Stimulated activated naive CD4-positive, alpha-beta T cell treated with Interleukin-2 at 50 U/mL for 16 hours (primary cell): ENCODE data around the gene ZNF564.
A peak's percentile ranks its signal among the peaks of the same experiment; 100 is the strongest.
"Not testable (repeated sequence)": the region's sequence is repeated elsewhere in the genome, so short reads cannot be mapped to it uniquely, and the experiment has no call there.

Experiments used
- DNase-seq: peaks from one replicate; lab custom pipeline; 2025; lab: John Stamatoyannopoulos, UW

The ZNF564 gene

DNA sequence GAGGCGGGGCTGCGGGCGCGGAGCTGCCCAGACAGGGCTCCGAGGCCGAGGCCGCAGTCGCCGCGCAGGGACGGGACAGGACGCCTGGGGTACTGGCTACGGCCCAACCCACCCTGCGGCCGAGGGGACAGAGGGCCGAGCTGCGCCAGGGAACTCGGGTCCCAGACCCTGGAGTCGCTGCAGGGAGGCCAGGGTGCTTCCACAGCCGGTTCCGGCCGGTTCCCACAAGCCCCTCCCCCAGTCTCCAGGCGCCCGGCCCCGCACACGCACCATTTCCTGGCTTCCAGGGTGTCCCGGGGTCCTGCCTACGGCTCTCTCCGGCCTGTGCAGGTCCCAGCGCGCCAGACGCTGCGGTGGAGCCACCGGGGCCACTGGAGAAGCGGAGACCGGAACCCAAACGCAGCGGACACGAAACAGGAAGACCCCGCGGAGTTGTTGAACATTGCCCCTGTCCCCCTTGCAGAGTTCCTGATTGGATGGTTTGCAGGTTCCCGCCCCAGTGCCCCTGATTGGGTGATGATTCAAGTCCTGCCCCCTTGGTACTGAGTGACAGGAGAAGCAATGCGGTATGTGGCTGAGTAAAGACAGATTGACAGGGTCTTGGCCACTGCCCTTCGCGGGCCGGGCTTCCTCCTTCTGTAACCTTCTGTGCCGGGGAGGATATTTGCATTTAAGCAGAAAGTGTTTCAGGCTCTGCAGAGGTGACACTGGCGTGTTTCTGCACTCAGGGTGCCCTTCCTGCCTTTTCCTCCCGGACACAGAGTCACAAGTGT, at the start of gene ZNF564:
ZNF564 (minus strand) TSS at position 423 of the 773 bp plus-strand sequence; CDS start at position 273, 150 bp downstream.
- peak; percentile 93 for DNase-seq

DNA sequence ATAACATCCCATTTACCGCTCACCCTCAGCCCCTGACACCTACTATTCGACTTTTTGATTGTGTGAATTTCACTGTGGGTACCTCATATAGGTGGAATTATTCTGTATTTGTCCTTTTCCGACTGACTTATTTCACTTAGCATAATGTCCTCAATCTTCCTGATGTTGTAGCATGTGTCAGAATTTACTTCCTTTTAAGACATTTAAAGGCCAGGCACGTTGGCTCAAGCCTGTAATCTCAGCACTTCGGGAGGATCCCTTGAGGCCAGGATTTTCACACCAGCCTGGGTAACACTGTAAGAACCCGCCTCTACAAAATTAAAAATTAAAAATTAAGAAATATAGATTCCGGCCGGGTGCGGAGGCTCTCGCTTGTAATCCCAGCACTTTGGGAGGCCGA, 46.3 kb upstream of the ZNF564 start:
- DNase-seq = no peak

DNA sequence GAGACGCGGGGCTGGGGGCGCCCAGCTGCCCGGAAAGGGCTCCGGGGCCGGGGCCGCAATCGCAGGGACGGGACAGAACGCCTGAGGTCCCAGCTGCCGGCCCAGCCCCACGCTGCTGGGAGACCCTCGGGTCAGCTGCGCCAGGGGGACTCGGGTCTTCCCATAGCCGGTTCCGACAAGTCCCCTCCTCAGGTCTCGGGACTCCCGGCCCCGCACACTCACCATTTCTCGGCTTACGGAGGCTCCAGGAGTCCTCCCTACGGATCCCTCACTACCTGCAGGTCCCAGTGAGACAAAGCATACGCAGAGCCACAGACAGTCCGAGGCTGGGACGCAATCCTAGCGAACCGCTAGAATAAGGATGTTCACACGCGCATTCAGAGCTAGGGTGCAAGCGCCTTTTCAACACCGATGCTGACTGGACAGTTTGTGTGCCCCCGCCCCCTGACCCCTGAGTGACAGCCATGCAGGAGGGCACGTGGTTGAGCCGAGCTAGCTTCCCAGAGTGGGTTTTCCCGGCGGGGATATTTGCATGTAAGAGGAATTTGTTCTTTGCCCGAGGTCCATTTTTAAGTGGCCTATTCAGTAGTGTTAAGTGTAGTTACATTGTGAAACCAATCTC, 45.8 kb upstream of the ZNF564 start:
- no peak for DNase-seq

DNA sequence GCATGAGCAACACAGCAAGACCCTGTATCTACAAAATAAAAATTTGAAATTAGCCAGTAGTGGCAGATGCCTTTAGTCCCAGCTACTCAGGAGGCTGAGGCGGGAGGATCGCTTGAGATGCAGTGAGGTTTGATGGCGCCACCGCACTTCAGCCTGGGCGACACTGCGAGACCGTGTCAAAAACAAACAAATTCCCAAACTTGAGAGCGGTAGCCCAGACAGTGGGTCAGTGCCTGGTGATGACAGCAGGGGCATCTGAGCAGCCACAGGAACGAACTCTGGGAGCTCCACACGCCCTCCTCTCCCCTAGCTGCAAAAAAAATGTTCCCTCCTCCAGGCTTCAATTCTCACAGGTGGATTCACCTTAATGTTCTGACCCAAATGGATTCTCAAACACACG, 45.2 kb upstream of the ZNF564 start:
- no peak for DNase-seq

DNA sequence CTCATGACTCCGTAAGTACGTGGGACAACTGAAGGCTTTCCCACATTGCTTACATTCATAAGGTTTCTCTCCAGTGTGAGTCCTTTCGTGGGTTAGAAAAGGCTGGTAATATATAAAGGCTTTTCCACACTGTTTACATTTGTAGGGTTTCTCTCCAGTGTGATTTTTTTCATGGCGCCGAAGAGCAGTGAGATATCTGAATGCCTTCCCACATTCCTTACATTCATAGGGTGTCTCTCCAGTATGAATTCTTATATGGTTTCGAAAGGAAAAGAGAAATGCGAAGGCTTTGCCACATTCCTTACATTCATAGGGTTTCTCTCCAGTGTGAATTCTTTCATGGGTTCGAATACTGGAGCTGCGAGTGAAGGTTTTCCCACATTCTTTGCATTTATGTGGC, 29.8 kb upstream of the ZNF564 start:
- no peak for DNase-seq

DNA sequence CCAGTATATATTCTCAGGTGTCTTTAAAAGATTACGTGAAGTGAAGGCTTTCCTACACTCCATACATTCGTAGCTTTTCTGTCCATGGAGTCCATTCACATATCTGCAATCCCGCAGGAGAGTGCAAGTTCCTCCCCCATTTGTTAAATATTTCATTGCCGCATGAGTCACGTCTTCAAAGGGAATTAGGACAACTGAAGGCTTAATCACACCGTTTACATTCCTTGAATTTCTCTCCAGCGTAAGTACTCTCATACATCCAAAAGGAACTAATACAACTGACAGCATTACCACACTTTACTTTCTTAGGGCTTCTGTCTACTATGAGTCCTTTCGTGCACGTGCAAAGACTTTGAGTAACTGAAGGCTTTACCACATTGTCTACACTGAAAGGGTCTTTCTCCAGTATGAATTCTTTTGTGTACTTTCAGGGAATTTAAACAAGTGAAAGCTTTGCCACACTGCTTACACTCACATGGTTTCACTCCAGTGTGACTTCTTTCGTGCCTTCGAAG, 29.0 kb upstream of the ZNF564 start:
- DNase-seq = no peak

DNA sequence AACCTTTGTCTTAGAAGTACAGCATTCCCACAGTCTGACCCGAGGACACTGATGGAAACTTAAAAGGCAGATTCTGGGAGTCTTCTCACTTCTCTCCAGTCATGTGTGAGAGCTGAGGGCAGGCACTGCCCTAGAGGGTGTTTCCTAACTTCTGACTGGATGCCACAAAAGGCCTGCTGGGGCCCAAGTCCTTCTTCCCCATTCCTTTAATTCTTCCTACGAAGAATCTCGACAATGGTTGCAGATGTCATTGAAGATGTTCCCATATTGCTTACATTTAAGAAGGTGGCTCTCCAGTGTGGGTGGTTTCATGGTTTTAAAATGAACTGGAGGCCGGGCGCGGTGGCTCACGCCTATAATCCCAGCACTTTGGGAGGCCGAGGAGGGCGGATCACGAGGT, 27.4 kb upstream of the ZNF564 start:
- no peak for DNase-seq

DNA sequence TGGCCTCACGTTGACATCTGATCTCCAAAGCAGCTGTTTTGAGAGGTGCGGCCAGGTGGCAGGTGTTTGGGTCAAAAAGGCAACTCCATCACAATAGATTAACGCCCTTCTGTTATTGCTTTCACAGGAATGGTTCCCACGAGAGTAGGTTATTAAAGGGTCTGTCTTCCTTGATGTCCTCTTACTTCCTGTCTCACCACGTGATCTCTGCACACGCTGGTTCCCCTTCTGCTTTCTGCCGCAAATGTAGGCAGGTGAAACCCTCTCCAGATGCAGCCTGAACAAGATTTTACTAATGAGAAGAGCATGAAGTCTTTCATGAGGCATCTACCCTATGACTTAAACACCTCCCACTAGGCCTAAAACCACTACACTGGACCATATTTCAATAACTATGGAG, 22.8 kb upstream of the ZNF564 start:
- no peak for DNase-seq

DNA sequence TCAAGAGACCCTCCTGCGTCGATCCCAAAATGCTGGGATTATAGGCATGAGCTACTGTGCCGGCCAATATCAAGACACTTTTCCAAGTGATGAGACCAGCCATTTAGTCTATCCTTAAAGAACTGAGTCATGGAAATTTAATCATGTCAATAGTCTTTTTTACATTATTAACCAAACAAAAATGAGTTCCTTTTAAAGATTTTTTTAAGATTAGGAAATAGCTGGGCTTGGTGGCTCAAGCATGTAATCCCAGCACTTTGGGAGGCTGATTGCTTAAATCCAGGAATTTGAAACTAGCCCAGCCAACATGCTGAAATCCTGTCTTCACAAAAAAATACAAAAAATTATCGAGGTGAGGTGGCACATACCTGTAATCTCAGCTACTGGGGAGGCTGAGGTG, 16.7 kb upstream of the ZNF564 start:
- no peak for DNase-seq

DNA sequence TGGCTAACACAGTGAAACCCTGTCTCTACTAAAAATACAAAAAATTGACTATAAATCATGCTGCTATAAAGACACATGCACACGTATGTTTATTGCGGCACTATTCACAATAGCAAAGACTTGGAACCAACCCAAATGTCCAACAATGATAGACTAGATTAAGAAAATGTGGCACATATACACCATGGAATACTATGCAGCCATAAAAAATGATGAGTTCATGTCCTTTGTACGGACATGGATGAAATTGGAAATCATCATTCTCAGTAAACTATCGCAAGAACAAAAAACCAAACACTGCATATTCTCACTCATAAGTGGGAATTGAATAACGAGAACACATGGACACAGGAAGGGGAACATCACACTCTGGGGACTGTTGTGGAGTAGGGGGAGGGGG, 15.1 kb upstream of the ZNF564 start:
- DNase-seq = not testable (repeated sequence)

DNA sequence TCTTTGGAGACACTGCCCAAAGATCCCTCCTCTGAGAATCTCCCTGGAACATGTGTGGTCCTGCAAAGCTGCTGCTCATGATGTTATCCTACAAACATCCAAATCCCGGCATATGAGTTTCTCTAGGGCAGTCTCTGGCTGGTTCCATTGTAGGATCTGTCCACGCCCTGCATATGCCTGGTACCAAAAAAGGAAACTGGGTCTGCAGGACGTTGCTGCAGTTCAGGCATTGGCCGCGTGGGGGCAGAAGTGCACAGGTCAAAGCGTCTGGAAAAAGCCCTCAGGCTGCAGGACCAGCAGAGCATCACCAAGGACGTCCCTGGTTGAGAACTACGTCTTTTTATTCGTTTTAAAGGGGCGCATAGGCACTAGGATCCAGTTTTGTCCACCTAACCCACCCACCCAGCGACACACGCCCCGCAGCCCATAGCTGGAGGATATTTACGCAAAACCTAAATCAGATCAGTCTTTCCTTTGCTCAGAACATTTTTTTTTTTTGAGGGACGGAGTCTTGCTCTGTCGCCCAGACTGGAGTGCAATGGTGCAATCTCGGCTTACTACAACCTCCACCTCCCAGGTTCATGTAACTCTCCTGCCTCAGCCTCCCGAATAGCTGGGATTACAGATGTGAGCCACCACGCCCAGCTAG, 12.9 kb upstream of the ZNF564 start:
- DNase-seq = peak; percentile 81

DNA sequence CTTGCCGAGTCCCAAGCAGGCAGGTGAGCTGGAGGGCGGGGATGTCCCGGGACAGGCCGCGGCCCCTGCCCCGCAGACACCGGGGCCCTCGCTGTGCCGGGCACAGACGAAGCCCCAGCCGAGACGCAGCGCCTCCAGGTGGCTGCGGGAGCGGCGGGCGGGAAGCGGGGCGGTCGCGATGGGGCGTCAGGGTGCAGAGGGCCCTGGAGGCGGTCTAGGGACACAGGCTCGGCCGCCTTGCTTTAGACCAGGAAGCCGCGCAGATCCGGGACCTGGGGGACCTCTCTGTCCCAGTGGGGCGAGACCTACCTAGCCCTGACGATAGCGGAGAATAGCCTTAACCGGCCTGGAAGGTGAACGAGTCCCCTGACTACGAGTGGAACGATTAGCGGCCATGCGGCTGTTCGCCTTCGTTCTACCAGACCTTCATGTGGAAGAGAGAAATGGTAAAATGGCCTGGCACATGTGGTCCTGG, 4.2 kb upstream of the ZNF564 start:
- DNase-seq = no peak

DNA sequence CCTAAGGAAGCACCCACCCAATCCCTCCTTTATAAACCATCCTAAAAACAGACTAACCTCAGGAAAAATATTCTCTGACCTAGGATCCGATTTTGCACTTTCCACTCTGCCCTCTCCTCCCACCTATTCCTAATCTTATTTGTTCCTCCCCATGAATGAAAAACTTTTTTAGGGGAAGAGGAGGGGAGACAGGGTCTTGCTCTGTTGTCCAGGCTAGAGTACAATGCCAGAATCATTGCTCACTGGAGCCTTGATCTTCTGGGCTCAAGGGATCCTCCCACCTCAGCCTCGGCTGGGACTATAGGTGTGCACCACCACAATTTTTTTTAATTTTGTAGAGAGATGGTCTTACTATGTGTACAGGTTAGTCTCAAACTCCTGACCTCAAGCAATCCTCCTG, 4.4 kb downstream of the ZNF564 start:
- DNase-seq = no peak

DNA sequence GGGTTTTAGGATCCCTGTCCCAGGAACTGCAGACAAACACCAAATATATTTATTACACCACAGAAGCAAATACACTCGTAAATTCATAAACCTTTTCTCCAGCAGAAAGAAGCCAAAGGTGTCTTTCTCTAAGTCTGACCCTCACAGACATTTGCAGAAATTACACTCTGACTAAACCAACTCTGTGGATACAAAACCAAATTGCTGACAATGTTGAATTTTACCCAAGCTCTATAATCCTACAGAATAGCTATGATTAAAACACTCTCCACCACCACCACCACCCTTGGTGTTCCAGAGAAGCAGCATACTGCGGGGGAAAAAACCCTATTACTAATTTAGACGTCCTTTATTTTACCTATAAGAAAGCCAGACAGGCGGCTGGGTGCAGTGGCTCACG, 5.2 kb downstream of the ZNF564 start:
- DNase-seq = no peak

DNA sequence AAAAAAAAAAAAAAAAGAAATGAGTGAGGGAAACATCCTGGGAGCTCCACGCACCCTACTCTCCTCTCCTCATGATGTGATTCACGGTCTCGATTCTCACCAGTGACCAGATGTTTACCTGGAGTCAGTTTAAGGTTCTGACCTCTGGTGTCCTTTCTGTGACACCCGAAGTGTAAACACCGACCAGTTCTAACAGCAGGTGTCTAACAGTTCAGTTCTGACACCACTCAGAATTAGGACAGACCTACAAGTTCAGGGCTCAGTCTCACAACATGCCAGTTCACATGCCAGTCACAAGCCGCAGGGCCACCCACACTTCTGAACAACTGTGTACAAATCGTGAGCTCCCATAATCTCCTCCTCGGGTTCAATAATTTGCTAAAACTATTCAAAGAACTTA, 6.0 kb downstream of the ZNF564 start:
- DNase-seq = no peak

DNA sequence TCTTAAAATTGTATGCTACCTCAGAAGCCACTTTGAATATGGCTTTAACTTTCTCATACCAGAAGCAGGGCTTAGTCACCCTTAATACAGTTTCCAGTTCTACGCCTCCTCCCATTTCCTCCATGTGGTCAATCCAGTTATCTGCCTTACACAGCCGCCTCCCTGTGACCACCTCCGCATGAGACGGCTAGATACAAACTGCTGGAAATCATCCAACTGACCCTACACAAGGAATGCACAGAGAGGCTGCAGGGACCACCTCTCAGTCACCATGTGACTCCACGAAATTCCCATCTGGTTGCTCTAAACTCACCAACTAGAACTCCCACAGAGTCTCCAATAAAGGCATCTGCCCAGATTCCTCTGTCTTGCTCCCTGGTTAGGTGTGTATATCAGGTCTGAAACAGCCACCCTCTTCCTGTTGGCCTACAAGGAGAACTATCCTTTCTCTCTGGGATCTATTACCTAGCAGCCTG, 6.8 kb downstream of the ZNF564 start:
- no peak for DNase-seq

DNA sequence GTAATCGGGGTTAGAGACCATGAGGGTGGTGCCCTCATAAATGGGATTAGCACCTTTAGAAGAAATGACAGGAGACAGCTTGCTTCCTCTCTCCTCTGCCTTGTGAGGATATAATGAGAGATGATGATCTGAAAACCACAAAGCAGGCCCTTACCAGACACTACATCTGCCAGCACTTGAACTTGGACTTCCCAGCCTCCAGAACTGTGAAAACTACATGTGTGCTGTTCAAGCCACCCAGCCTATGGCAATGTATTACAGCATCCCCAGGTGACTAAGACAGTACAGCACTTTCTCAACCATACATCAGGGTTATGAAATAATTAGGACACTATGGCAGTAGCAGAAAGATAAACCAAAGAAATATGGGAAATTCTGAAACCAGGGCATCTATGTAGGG, 7.4 kb downstream of the ZNF564 start:
- no peak for DNase-seq

DNA sequence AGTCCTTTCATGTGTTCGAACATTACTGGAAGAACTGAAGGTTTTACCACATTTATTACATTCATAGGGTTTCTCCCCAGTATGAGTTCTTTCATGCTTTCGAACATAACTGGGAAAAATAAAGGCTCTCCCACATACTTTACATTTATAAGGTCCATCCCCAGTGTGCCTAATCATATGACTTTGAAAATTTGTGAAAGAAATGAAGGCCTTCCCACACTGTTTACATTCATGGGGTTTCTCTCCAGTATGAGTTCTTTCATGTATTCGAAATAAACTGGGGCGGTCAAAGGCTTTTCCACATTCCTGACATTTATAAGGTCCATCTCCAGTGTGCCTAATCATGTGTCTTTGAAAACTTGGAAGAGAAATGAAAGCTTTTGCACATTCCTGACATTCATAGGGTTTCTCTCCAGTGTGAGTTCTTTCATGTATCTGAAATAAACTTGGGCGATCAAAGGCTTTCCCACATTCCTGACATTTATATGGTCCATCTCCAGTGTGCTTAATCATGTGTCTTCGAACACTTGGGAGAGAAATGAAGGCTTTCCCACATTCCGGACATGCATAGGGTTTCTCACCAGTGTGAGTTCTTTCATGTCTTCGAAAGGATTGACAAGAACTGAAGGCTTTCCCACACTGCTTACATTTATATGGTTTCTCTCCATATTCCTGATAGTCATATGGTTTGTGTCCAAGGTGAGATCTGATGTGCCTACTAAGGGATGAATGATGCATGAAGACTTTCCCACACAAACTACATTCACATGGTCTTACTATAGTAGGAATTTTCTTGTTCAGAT, 24.0 kb downstream of the ZNF564 start:
- DNase-seq = no peak

DNA sequence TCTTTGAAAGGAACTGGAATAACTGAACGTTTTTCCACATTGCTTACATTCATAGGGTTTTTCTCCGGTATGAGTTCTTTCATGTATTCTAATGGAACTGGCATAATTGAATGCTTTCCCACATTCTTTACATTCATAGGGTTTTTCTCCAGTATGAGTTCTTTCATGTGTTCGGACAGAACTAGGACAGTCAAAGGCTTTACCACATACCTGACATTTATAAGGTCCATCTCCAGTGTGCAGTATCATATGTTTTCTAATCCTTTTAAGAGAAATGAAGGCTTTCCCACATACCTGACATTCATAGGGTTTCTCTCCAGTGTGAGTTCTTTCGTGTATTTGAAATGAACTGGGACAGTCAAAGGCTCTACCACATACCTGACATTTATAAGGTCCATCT, 24.7 kb downstream of the ZNF564 start:
- no peak for DNase-seq

DNA sequence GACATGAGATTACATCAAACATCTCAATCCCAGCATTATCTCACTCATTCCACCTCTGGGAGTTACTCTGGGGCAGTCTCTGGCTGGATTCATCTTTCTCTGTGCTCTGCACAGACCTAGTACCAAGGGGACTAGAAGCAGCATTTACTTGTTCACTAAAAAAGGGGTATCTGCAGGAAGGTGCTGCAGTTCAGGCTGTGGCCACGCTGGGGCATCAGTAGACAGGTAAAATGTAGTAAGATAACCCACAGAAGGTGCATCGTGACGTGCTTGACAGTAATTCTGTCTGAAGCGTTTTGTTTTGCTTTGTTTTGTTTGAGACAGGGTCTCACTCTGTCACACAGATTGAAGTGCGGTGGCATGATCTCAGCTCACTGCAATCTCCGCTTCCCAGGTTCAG, 29.3 kb downstream of the ZNF564 start:
- DNase-seq = no peak

DNA sequence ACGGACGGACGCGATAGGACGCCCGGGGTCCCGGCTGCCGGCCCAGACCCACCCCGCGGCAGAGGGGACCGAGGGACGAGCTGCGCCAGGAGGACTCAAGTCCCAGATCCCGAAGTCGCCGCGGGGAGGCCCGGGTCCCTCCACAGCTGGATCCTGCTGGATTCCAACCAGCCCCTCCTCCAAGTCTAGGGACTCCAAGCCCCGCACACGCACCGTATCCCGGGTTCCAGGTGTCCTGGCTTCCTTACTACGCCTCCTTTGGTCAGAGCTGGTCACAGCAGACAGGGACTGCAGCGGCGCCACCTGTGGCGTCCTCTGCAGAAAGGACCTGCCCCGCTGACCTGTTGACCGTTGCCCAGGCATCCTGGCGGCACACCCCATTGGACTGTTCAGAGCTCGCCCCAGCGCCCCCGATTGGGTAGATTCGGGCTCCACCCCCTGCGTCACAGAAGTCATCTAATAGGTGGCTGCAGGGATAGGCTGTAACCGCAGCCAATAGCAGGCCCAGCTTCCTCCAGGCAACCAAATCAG, 37.7 kb downstream of the ZNF564 start:
- no peak for DNase-seq

DNA sequence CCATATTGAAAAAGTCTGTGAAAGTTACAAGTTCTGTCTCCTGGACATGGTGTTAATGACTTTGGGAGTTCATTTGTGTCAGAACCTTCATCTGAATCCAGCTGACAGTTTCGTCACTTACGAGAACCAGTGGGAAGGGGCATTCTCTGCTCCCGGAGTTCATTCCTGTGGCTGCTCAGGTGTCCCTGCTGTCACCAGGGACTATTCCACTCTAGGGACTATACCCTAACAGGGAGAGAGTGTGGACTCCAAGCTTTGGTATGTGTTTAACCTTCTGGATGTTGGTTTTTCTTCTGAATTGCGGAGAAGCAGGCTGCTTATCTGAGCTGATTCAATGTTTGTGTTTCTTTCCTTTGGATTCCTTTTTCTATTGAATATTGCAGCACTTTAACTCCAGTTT, 54.2 kb downstream of the ZNF564 start:
- no peak for DNase-seq
